Tibial nerve (tissue), 4 donors: Measurements from ENCODE around the gene HES4. TPM values are rescaled to one million over a fixed set of nuclear protein-coding genes. Genes with fewer than 3 reads are reported as not detected.

Source experiments
- DNase-seq, 2 donors: peaks; one replicate each; pipeline ENCODE4 v3.0.0-alpha.2; 2019; ENCODE audit warnings: low spot score in 2 of 2
- H3K27ac ChIP-seq, 4 donors: fragments of 200-600 bp; sonication (generic) in 3 of 4; one replicate each; pipeline ENCODE4 v1.5.1; 2017 to 2019; ENCODE audit warnings: mild to moderate bottlenecking in 1 of 4
- H3K27me3 ChIP-seq, 2 donors: fragments of 200-600 bp; sonication (generic) in 1 of 2; one replicate each; pipeline versions ENCODE4 v1.5.1 to v1.6.0; 2017 to 2019
- H3K36me3 ChIP-seq, 3 donors: fragments of 200-600 bp; sonication (generic); one replicate each; pipeline ENCODE4 v1.5.1; 2018 to 2019
- H3K4me1 ChIP-seq, 4 donors: fragments of 200-600 bp; sonication (generic) in 3 of 4; one replicate each; pipeline ENCODE4 v1.5.1; 2017 to 2019
- H3K4me3 ChIP-seq, 4 donors: fragments of 200-600 bp; sonication (generic) in 3 of 4; one replicate each; pipeline ENCODE4 v1.5.1; 2017 to 2019; ENCODE audit warnings: mild to moderate bottlenecking in 1 of 4, moderate library complexity in 1 of 4
- H3K9me3 ChIP-seq, 4 donors: fragments of 200-600 bp; sonication (generic) in 3 of 4; one replicate each; pipeline ENCODE4 v1.5.1; 2017 to 2019
- CTCF ChIP-seq, 5 experiments: fragments of 200-600 bp in 3 of 5; fragments of 450-650 bp in 2 of 5; sonication (generic) in 3 of 5; IDR thresholded peaks; one replicate each; pipeline ENCODE4 v1.5.1; 2016 to 2019; ENCODE audit warnings: antibody characterized with exemption in 5 of 5, mild to moderate bottlenecking in 3 of 5, moderate library complexity in 2 of 5
- EP300 ChIP-seq, 2 donors: sonication (generic); formaldehyde crosslinking; IDR thresholded peaks; one replicate each; pipeline ENCODE4 v1.6.1; 2017; ENCODE audit warnings: antibody characterized with exemption in 2 of 2, mild to moderate bottlenecking in 1 of 2
- POLR2A ChIP-seq, 2 donors: fragments of 450-650 bp; IDR thresholded peaks; one replicate each; pipeline ENCODE4 v1.6.1; 2017; ENCODE audit warnings: antibody characterized with exemption in 2 of 2, mild to moderate bottlenecking in 2 of 2, moderate library complexity in 2 of 2
- WGBS, 2 donors: methylation state at CpG; one replicate each; pipeline ENCODE4 v1.1.5; 2018; 5-methylcytosine and 5-hydroxymethylcytosine counted together
- small RNA-seq: library from RNA; depleted of rRNA; stranded (forward); fragments of <200 nt; gene quantifications from one replicate; pipeline ENCODE3, GENCODE V24; 2016
- total RNA-seq, 4 donors: library from RNA; depleted of rRNA; stranded (reverse); fragments of >200 nt; gene quantifications; one replicate each; pipeline ENCODE4 v1.1.0, GENCODE V29; 2016

The HES4 gene
- total RNA-seq, 4 donors from 2014 or later: 26.9 to 70.8 (median 58.7) TPM

- H3K36me3 ChIP-seq: peaks cover 15 to 100% (median 40%) of the 10 kb centered on the region in 3 donors
- no peak for TF ChIP-seq CTCF (IDR thresholded peaks at IDR 0.05)
- H3K27ac ChIP-seq: no peak overlapping the region
- no peaks in the 10 kb centered on the region for H3K27me3 ChIP-seq
- H3K4me1 ChIP-seq: peaks cover under 1 to 10% (median 3%) of the 10 kb centered on the region in 4 donors
- H3K4me3 ChIP-seq: no peak overlapping the region
- 86 to 88% methylated on average over 5 to 14 of the region's 15 CpGs for WGBS, 2 donors
- no peak for DNase-seq
- H3K9me3 ChIP-seq: no peaks in the 10 kb centered on the region
These were observed 47.7 kb downstream of the HES4 start for GRCh38 chr1:952201-952600.

DNA sequence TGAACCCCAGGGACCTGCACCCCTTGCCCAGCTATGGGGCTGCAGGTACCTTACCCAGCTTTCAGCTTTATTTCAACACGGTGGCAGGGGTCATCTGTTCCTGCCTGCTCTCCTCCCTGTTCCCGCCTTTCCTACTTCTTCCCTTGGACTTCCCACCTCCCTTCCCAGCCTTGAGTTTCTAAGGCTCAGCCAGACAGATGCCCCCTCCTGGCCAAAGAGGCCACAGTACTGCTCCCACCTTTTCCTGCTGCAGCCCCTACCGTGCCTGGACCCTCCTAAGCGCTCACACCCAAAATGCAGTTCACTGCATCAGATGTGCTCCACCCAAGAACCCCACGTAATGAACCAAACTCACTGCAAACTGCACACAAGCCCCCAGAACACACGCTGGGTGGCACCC lies 48.5 kb downstream of the HES4 start:
- Histone ChIP-seq H3K27me3 (no peaks in the 10 kb centered on the region), H3K4me3 (no peak overlapping the region), H3K36me3 (peaks cover 15 to 100% (median 40%) of the 10 kb centered on the region in 3 donors), H3K4me1 (peaks cover 0 to 1% (median 0%) of the 10 kb centered on the region in 4 donors), H3K9me3 (no peaks in the 10 kb centered on the region), H3K27ac (no peak overlapping the region)
- WGBS, 2 donors: 67 to 71% methylated on average over 6 of the region's 6 CpGs
- DNase-seq: no peak
- no peak for TF ChIP-seq EP300 (IDR thresholded peaks at IDR 0.05)
- TF ChIP-seq CTCF (IDR thresholded peaks at IDR 0.05): no peak
- TF ChIP-seq POLR2A (IDR thresholded peaks at IDR 0.05): no peak

DNA sequence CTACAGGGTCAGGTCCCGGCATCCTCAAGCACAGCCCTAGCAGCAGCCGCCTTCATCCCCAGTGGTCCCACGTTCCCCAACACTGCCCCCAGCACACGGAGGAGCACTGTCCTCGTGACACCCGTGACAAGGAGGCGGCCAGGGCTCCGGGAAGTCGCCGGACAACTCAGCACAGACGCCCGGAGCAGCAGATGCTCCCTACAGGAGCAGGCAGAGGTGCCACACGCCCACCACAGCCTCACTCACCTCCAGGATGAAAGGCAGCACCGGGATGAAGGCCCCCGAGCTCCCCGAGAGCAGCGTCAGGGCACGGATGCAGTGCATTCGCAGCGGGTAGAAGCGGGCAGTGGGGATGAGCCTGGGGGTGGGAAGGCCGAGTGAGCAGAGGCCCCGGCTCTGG lies 49.0 kb downstream of the HES4 start:
- TF ChIP-seq POLR2A (IDR thresholded peaks at IDR 0.05) (no peak), EP300 (IDR thresholded peaks at IDR 0.05) (no peak), CTCF (IDR thresholded peaks at IDR 0.05) (no peak)
- peaks cover 15 to 100% (median 40%) of the 10 kb centered on the region in 3 donors for H3K36me3 ChIP-seq
- H3K4me1 ChIP-seq: no peaks in the 10 kb centered on the region
- no peak overlapping the region for H3K27ac ChIP-seq
- no peak overlapping the region for H3K4me3 ChIP-seq
- no peak for DNase-seq
- 89 to 90% methylated on average over 21 to 23 of the region's 23 CpGs for WGBS, 2 donors
- H3K9me3 ChIP-seq: no peaks in the 10 kb centered on the region
- no peaks in the 10 kb centered on the region for H3K27me3 ChIP-seq

DNA sequence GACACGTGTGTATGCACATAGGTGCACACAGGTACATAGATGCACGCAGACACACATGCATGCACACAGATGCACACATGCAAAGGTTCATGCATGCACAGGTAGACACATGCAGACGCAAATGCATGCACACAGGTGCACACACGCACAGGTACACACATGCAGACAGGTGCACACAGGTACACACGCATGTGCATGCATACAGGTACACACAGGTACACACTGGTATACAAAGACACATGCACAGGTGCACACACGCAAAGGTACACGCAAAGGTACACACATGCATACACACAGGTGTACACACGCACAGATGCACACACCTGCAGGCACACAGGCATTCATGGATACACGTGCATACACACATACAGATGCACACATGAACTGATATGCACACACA lies 49.6 kb downstream of the HES4 start:
- DNase-seq: no peak
- TF ChIP-seq CTCF (IDR thresholded peaks at IDR 0.05) (no peak), EP300 (IDR thresholded peaks at IDR 0.05) (no peak), POLR2A (IDR thresholded peaks at IDR 0.05) (no peak)
- Histone ChIP-seq H3K36me3 (peaks cover 15 to 100% (median 40%) of the 10 kb centered on the region in 3 donors), H3K4me3 (no peak overlapping the region), H3K27me3 (no peaks in the 10 kb centered on the region), H3K4me1 (no peaks in the 10 kb centered on the region), H3K27ac (no peak overlapping the region), H3K9me3 (no peaks in the 10 kb centered on the region)
- 91 to 96% methylated on average over 8 to 9 of the region's 9 CpGs for WGBS, 2 donors

Small RNAs within 50 kb of the gene (small RNA-seq; reads per million reads assigned to genes)
- gene AL645608.3: not detected

Other genes starting within 250 kb of the HES4 start
- 10 to 100 TPM in 2 of 4 donors, 1 to 10 TPM in 2; 2.6 to 15.9 (median 11.5) TPM for gene SAMD11, start 76.2 kb downstream of the HES4 start, total RNA-seq
- gene NOC2L, start 40.8 kb downstream of the HES4 start, total RNA-seq: 10 to 100 TPM; 28.2 to 54.0 (median 46.4) TPM
- 10 to 100 TPM in 3 of 4 donors, 1 to 10 TPM in 1; 4.2 to 19.2 (median 11.9) TPM for gene KLHL17, start 39.5 kb downstream of the HES4 start, total RNA-seq
- 1 to 10 TPM in 1 of 4 donors, under 1 TPM in 1, not detected in 2; 0.21 to 2.4 TPM for gene PLEKHN1, start 33.6 kb downstream of the HES4 start, total RNA-seq
- gene PERM1, start 18.0 kb downstream of the HES4 start, total RNA-seq: under 1 TPM in 2 of 4 donors, not detected in 2; 0.22 to 0.78 TPM
- gene ISG15, start 13.4 kb upstream of the HES4 start, total RNA-seq: 10 to 100 TPM; 29.1 to 65.4 (median 48.7) TPM
- gene AGRN, start 20.0 kb upstream of the HES4 start, total RNA-seq: 10 to 100 TPM; 10.9 to 35.7 (median 20.6) TPM
- not detected for gene RNF223, start 74.2 kb upstream of the HES4 start, total RNA-seq
- gene C1orf159, start 116.0 kb upstream of the HES4 start, total RNA-seq: 10 to 100 TPM; 18.4 to 29.4 (median 23.1) TPM
- gene TTLL10, start 173.8 kb upstream of the HES4 start, total RNA-seq: not detected
- under 1 TPM in 1 of 4 donors, not detected in 3; 0.44 TPM for gene TNFRSF18, start 206.5 kb upstream of the HES4 start, total RNA-seq
- gene TNFRSF4, start 214.1 kb upstream of the HES4 start, total RNA-seq: 1 to 10 TPM in 2 of 4 donors, under 1 TPM in 2; 0.39 to 3.7 (median 0.97) TPM
- gene SDF4, start 231.9 kb upstream of the HES4 start, total RNA-seq: 100 to 1,000 TPM in 3 of 4 donors, 10 to 100 TPM in 1; 93.3 to 170 (median 110) TPM
- 10 to 100 TPM; 13.3 to 24.0 (median 21.4) TPM for gene B3GALT6, start 232.1 kb upstream of the HES4 start, total RNA-seq
- gene C1QTNF12, start 246.6 kb upstream of the HES4 start, total RNA-seq: 1 to 10 TPM in 3 of 4 donors, under 1 TPM in 1; 0.84 to 3.0 (median 1.8) TPM